HT1080 (cell line): ENCODE results near the gene ANKRD28. TPM values are rescaled to one million over a fixed set of nuclear protein-coding genes. Genes with fewer than 3 reads are reported as not detected.
A peak's percentile ranks its signal among the peaks of the same experiment; 100 is the strongest.
"Not testable (repeated sequence)": the region's sequence is repeated elsewhere in the genome, so short reads cannot be mapped to it uniquely, and the experiment has no call there.

Experiments used
- DNase-seq: peaks from one replicate; pipeline ENCODE4 v3.0.0-alpha.2; 2015; ENCODE audit warnings: low read depth
- polyA plus RNA-seq, 2 experiments: library from polyadenylated mRNA; depleted of rRNA; stranded (reverse); fragments of >200 nt; gene quantifications; 2 replicates each; pipeline ENCODE4 v1.2.3, GENCODE V29; 2015
- total RNA-seq: library from RNA; depleted of rRNA; stranded (reverse); fragments of >200 nt; shearing (Covaris generic); gene quantifications from 2 replicates; pipeline ENCODE4 v1.2.3, GENCODE V29; 2014; rRNA removed

ANKRD28 gene
- total RNA-seq: 96.1 and 98.7 TPM in 2 replicates
- polyA plus RNA-seq (2015; cell fraction: cytosol; rRNA removed): 42.4 and 59.1 TPM in 2 replicates
- polyA plus RNA-seq (2015; cell fraction: nucleus; rRNA removed): 144 and 156 TPM in 2 replicates

- DNase-seq: peak; percentile 99
Observed at GRCh38 chr3:15797642-15798303, at the start of gene ANKRD28. Gene ANKRD28 (minus strand): TSS chr3:15797979. CDS start chr3:15796521, 1,458 bp downstream.

GRCh38 chr3:15847239-15847638, 49.5 kb upstream of the ANKRD28 start:
- no peak for DNase-seq

- no peak for DNase-seq
Observed at GRCh38 chr3:15846606-15847005, 48.8 kb upstream of the ANKRD28 start.

- DNase-seq: no peak
Observed at GRCh38 chr3:15845475-15845874, 47.7 kb upstream of the ANKRD28 start.

- DNase-seq: no peak
Observed at GRCh38 chr3:15844889-15845288, 47.1 kb upstream of the ANKRD28 start.

GRCh38 chr3:15841091-15841973, 43.6 kb upstream of the ANKRD28 start:
- DNase-seq: not testable (repeated sequence)

GRCh38 chr3:15839568-15839967, 41.8 kb upstream of the ANKRD28 start:
- no peak for DNase-seq

- no peak for DNase-seq
Observed at GRCh38 chr3:15831927-15832326, 34.1 kb upstream of the ANKRD28 start.

GRCh38 chr3:15825016-15825415, 27.2 kb upstream of the ANKRD28 start:
- no peak for DNase-seq

GRCh38 chr3:15823092-15823491, 25.3 kb upstream of the ANKRD28 start:
- DNase-seq: no peak

- no peak for DNase-seq
Observed at GRCh38 chr3:15822281-15822680, 24.5 kb upstream of the ANKRD28 start.

GRCh38 chr3:15820911-15821310, 23.1 kb upstream of the ANKRD28 start:
- no peak for DNase-seq

- no peak for DNase-seq
Observed at GRCh38 chr3:15819576-15819975, 21.8 kb upstream of the ANKRD28 start.

GRCh38 chr3:15819043-15819442, 21.3 kb upstream of the ANKRD28 start:
- no peak for DNase-seq

- DNase-seq: peak; percentile 45
Observed at GRCh38 chr3:15815696-15816095, 17.9 kb upstream of the ANKRD28 start.

GRCh38 chr3:15813079-15813478, 15.3 kb upstream of the ANKRD28 start:
- not testable (repeated sequence) for DNase-seq

GRCh38 chr3:15812183-15812582, 14.4 kb upstream of the ANKRD28 start:
- DNase-seq: peak; percentile 19

GRCh38 chr3:15810702-15811101, 12.9 kb upstream of the ANKRD28 start:
- no peak for DNase-seq

- no peak for DNase-seq
Observed at GRCh38 chr3:15809313-15809712, 11.5 kb upstream of the ANKRD28 start.

GRCh38 chr3:15808679-15809310, 11.0 kb upstream of the ANKRD28 start:
- no peak for DNase-seq

GRCh38 chr3:15805756-15806266, 8.0 kb upstream of the ANKRD28 start:
- peak; percentile 48 for DNase-seq
